Osteocyte (in vitro differentiated cells): ENCODE data around the gene ATP5F1A. TPM values are rescaled to one million over a fixed set of nuclear protein-coding genes. Genes with fewer than 3 reads are reported as not detected.
A peak's percentile ranks its signal among the peaks of the same experiment; 100 is the strongest.

Source experiments
- DNase-seq: peaks from one replicate; pipeline ENCODE4 v3.0.0; 2021; ENCODE audit warnings: mixed read lengths; ENCODE audit not compliant: unreplicated experiment; ENCODE audit errors: extremely low spot score
- H3K27ac Mint-ChIP-seq: one replicate; pipeline ENCODE4 v1.8.0; 2021; ENCODE audit warnings: mild to moderate bottlenecking, mixed read lengths; ENCODE audit not compliant: unreplicated experiment
- H3K27me3 Mint-ChIP-seq: one replicate; pipeline ENCODE4 v1.8.0; 2021; ENCODE audit warnings: mixed read lengths; ENCODE audit not compliant: unreplicated experiment
- H3K36me3 Mint-ChIP-seq: one replicate; pipeline ENCODE4 v1.8.0; 2021; ENCODE audit warnings: mixed read lengths; ENCODE audit not compliant: unreplicated experiment
- H3K4me1 Mint-ChIP-seq: one replicate; pipeline ENCODE4 v1.8.0; 2021; ENCODE audit warnings: mixed read lengths; ENCODE audit not compliant: unreplicated experiment
- H3K4me3 Mint-ChIP-seq: one replicate; pipeline ENCODE4 v1.8.0; 2021; ENCODE audit warnings: mild to moderate bottlenecking, moderate library complexity, mixed read lengths; ENCODE audit not compliant: unreplicated experiment
- H3K9me3 Mint-ChIP-seq: one replicate; pipeline ENCODE4 v1.8.0; 2021; ENCODE audit warnings: mixed read lengths; ENCODE audit not compliant: unreplicated experiment
- total RNA-seq: library from RNA; stranded (reverse); gene quantifications from 2 replicates; pipeline ENCODE4 v1.2.1, GENCODE V29; 2021
- TF ChIP-seq, protein P1 (sequence below): fragments of 200-600 bp; sonication (generic); IDR thresholded peaks from 2 replicates; pipeline ENCODE4 v1.5.0; 2021; ENCODE audit warnings: antibody characterized with exemption, mild to moderate bottlenecking, moderate library complexity

ATP5F1A gene
- total RNA-seq, 1 donor from 2014 or later, result 346 TPM

DNA sequence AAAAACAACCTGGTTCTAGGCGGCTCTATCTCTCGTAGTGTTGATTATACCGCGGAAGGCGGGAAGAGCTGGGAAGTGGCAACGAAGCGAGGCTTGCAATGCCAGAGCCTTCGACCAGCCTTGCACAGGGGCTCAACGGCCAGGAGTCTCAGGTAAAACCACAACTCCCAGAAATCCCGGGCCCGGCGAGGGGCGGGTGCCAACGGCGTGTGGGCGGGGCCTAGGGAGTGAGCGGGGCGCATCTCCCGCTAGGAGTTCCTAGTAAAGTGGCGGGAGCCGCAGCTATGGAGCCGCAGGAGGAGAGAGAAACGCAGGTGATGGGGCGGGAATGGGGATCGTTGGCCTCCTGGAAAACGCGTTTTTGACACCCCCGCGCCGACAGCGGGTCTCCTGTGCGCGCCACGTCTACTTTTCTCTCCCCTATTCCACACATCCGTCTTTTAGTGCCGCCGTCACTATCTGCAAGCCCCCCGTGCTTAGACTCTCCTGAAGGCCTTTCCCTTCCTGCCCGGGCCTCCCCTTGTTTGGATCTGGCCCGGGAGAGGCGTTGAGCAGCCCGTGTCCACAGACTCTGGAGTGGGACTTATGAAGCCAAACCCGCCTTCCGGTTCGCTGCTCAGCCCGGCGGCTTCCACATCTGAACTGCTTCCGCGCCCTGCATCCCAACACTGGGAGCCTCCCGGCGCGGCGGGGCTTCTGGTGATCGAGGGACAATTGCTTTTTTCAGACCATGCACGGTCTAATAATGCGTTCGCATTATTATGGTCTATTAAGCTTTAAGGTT lies 6.2 kb upstream of the ATP5F1A start, which contains the start of gene HAUS1:
HAUS1 (plus strand) TSS at position 258 of the 784 bp plus-strand sequence; CDS start at position 285, 27 bp downstream.
- H3K4me1 Mint-ChIP-seq, result peaks cover 13% of the 10 kb centered on the region
- H3K4me3 Mint-ChIP-seq, result peak within 1 kb of the TSS; percentile 98
- peaks cover 9% of the 10 kb centered on the region for H3K36me3 Mint-ChIP-seq
- H3K27me3 Mint-ChIP-seq, result no peaks in the 10 kb centered on the region
- H3K9me3 Mint-ChIP-seq, result no peaks in the 10 kb centered on the region
- H3K27ac Mint-ChIP-seq, result peak within 1 kb of the TSS; percentile 96
- DNase-seq, result peak; percentile 95
- TF ChIP-seq, protein P1, sequence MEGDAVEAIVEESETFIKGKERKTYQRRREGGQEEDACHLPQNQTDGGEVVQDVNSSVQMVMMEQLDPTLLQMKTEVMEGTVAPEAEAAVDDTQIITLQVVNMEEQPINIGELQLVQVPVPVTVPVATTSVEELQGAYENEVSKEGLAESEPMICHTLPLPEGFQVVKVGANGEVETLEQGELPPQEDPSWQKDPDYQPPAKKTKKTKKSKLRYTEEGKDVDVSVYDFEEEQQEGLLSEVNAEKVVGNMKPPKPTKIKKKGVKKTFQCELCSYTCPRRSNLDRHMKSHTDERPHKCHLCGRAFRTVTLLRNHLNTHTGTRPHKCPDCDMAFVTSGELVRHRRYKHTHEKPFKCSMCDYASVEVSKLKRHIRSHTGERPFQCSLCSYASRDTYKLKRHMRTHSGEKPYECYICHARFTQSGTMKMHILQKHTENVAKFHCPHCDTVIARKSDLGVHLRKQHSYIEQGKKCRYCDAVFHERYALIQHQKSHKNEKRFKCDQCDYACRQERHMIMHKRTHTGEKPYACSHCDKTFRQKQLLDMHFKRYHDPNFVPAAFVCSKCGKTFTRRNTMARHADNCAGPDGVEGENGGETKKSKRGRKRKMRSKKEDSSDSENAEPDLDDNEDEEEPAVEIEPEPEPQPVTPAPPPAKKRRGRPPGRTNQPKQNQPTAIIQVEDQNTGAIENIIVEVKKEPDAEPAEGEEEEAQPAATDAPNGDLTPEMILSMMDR, result peak; percentile 11

GRCh38 chr18:46099463-46099862 lies 1.4 kb upstream of the ATP5F1A start:
- no peak for DNase-seq
- TF ChIP-seq, protein P1, result no peak
- Mint-ChIP-seq H3K36me3 (peaks cover 6% of the 10 kb centered on the region), H3K4me3 (no peak overlapping the region), H3K4me1 (peaks cover 25% of the 10 kb centered on the region), H3K27me3 (no peaks in the 10 kb centered on the region), H3K9me3 (no peaks in the 10 kb centered on the region), H3K27ac (no peak overlapping the region)

DNA sequence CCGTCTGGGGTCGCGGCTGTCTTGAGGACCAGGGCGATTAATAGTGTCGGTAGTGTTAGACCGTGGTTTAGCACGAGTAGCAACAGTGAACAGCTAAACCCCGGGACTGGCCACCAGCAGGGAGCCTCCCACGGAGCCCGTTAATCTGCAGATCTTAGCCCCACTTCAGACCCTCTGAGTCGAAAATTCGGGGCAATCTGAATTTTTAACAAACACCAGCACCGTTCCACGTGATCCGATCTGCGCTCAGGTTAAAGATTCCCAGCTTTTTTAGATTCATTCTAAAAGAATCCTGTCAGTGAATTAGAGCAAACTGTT lies 479 bp upstream of the ATP5F1A start:
- H3K27ac Mint-ChIP-seq, result peak overlapping the region; percentile 99
- H3K4me3 Mint-ChIP-seq, result peak overlapping the region; percentile 96
- TF ChIP-seq, protein P1, result no peak
- H3K36me3 Mint-ChIP-seq, result peaks cover 11% of the 10 kb centered on the region
- DNase-seq, result no peak
- peaks cover 24% of the 10 kb centered on the region for H3K4me1 Mint-ChIP-seq
- H3K9me3 Mint-ChIP-seq, result no peaks in the 10 kb centered on the region
- H3K27me3 Mint-ChIP-seq, result no peaks in the 10 kb centered on the region

- no peak for DNase-seq
- H3K27me3 Mint-ChIP-seq, result no peaks in the 10 kb centered on the region
- H3K4me3 Mint-ChIP-seq, result peak overlapping the region; percentile 96
- H3K27ac Mint-ChIP-seq, result peak overlapping the region; percentile 99
- TF ChIP-seq, protein P1, result no peak
- no peaks in the 10 kb centered on the region for H3K9me3 Mint-ChIP-seq
- peaks cover 11% of the 10 kb centered on the region for H3K36me3 Mint-ChIP-seq
- peaks cover 24% of the 10 kb centered on the region for H3K4me1 Mint-ChIP-seq
These were observed 680 bp downstream of the ATP5F1A start for GRCh38 chr18:46097431-46097800.

GRCh38 chr18:46096651-46097300 lies 1.3 kb downstream of the ATP5F1A start:
- Mint-ChIP-seq H3K27ac (peak overlapping the region; percentile 99), H3K9me3 (no peaks in the 10 kb centered on the region), H3K27me3 (no peaks in the 10 kb centered on the region), H3K36me3 (peaks cover 15% of the 10 kb centered on the region), H3K4me3 (peak overlapping the region; percentile 96), H3K4me1 (peaks cover 24% of the 10 kb centered on the region)
- TF ChIP-seq, protein P1, result no peak
- no peak for DNase-seq
